ENCODE measurements around the gene EPN2. TPM values are rescaled to one million over a fixed set of nuclear protein-coding genes. Genes with fewer than 3 reads are reported as not detected.

EPN2 gene
- total RNA-seq, 4 donors from 2014 or later = 25.6 to 145 (median 84.1) TPM

DNA sequence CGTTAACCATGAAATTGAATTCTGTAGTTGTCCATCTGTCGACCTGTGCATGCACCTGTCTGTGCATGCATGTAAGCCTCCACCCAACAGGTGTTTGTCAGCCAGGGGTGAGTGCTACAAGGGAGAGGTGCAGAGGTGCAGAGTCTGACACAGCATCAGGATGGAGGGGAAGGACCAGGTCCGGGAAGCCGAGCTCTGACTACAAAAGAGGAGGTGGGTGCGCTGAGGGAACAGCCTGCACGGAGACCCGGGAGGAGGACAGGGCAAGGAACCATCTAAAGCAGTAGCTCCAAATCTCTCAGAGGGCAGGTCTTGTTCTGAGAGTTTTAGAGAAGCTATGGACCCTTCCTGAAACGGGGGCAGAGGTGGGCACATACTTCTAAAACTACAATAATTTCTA, 71.2 kb downstream of the EPN2 start:
- no peak overlapping the region for H3K27ac ChIP-seq
- DNase-seq = no peak
- H3K27me3 ChIP-seq = no peaks in the 10 kb centered on the region
- TF ChIP-seq, protein P1, sequence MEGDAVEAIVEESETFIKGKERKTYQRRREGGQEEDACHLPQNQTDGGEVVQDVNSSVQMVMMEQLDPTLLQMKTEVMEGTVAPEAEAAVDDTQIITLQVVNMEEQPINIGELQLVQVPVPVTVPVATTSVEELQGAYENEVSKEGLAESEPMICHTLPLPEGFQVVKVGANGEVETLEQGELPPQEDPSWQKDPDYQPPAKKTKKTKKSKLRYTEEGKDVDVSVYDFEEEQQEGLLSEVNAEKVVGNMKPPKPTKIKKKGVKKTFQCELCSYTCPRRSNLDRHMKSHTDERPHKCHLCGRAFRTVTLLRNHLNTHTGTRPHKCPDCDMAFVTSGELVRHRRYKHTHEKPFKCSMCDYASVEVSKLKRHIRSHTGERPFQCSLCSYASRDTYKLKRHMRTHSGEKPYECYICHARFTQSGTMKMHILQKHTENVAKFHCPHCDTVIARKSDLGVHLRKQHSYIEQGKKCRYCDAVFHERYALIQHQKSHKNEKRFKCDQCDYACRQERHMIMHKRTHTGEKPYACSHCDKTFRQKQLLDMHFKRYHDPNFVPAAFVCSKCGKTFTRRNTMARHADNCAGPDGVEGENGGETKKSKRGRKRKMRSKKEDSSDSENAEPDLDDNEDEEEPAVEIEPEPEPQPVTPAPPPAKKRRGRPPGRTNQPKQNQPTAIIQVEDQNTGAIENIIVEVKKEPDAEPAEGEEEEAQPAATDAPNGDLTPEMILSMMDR (IDR thresholded peaks at IDR 0.05) = no peak
- TF ChIP-seq POLR2A (IDR thresholded peaks at IDR 0.05) = no peak
- H3K9me3 ChIP-seq = no peaks in the 10 kb centered on the region
- peaks cover 5 to 6% of the 10 kb centered on the region in 2 donors for H3K4me1 ChIP-seq
- intact Hi-C loops (cut with DNase I; ENCODE audit: low total_unique reads) = no loop called here
- H3K36me3 ChIP-seq = no peaks in the 10 kb centered on the region
- H3K4me3 ChIP-seq = no peak overlapping the region

DNA sequence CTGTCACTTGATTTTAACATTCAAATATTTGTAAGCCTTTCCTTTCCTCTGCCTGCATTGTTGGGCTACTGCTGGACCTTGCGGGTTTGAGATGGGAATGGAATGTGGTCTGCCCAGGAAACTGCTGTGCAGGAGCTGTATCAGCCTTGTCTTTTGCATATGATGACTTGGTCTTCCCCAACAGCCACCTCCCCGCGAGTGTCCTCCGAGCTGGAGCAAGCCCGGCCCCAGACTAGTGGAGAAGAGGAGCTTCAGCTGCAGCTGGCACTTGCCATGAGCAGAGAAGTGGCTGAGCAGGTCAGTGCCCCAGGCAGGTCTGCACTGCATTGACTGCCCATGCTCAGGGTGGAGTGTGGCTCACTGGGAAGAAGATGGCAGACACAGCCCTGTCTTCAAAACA, 72.5 kb downstream of the EPN2 start:
- Histone ChIP-seq H3K4me3 (no peak overlapping the region), H3K9me3 (no peaks in the 10 kb centered on the region), H3K36me3 (no peaks in the 10 kb centered on the region), H3K27me3 (no peaks in the 10 kb centered on the region), H3K4me1 (peaks cover under 1% of the 10 kb centered on the region in 2 donors), H3K27ac (no peak overlapping the region)
- TF ChIP-seq POLR2A (IDR thresholded peaks at IDR 0.05) = no peak
- TF ChIP-seq, protein P1 (IDR thresholded peaks at IDR 0.05) = no peak
- no peak for DNase-seq
- intact Hi-C loops (cut with DNase I; ENCODE audit: low total_unique reads) = no loop called here

DNA sequence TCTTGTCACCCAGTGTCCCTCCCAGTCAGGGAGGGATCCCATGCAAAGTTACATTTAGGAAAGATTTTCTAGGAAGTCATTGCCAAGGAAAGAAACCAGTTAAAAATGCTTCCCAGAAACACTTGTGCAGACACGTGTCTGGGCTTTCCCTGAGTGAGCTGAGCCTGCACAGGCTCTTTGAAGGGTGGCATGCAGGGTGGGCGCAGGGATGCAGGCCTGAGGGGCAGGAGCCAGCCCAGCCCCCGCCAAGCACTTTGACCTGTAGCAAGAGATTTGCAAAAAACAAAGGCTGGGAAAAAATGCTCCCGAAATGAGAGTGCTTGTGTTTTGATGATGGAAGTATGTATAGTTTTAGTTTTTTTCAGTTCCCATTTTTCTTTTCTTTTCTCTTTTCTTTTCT, 73.0 kb downstream of the EPN2 start:
- no peak for TF ChIP-seq POLR2A (IDR thresholded peaks at IDR 0.05)
- TF ChIP-seq, protein P1 (IDR thresholded peaks at IDR 0.05) = no peak
- H3K9me3 ChIP-seq = no peaks in the 10 kb centered on the region
- intact Hi-C loops (cut with DNase I; ENCODE audit: low total_unique reads) = no loop called here
- no peaks in the 10 kb centered on the region for H3K36me3 ChIP-seq
- no peak overlapping the region for H3K4me3 ChIP-seq
- H3K27me3 ChIP-seq = no peaks in the 10 kb centered on the region
- DNase-seq = no peak
- H3K27ac ChIP-seq = no peak overlapping the region
- no peaks in the 10 kb centered on the region for H3K4me1 ChIP-seq

DNA sequence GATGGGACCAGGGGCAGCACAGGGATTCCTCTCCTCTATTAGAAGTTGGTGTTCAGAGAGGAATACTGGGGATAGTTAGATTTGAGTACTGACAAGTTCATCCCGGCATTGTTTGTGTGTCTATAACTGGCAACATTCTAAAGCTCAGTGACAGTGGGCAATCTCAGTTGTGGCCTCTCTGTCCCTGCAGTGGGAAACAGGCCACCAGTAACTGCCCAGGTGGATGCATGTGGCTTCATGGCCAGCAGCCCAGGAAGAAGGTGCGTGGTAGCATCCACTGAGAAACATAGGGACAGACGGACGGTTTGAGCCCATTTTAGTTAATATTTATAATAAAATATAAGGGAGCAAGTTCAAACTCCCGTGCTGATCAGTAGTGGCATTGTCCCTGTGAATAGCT, 73.8 kb downstream of the EPN2 start:
- H3K27ac ChIP-seq = peak overlapping the region in 1 of 2 donors; percentile 1

DNA sequence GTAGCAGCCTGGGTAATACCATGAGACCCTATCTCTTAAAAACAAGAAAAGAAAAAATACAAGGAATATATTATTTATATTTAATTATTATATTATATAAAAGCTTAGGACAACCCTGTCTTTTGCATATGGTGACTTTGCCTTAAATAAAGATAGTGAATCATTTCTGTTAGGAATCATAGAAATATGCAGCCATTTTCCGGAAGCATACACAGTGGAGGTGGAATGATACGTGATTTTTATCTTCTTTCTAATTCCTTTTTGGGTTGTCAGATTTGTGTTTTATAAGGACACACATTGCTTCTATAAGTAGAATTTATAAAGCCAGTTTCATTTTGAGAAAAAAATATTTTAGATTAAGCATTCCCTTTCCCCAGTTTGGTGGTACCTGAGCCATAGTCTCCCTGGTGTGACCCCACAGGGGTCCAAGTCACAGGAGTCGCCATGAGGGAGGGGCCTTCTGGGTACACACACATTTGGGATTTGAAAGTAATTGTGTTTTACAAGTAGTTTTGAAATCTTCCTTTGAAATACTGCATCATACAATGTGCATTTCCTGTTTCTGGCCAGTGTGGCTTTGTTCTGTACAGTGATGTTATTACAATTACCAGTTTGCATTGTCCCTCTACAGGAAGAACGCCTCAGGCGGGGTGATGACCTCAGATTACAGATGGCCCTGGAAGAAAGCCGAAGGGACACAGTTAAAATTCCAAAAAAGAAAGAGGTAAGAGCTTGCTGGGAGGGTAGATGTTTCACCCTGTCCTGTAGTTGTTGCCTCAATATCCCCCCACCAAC, 74.5 kb downstream of the EPN2 start:
- Histone ChIP-seq H3K4me3 (no peak overlapping the region), H3K9me3 (no peaks in the 10 kb centered on the region), H3K4me1 (peaks cover 0 to under 1% of the 10 kb centered on the region in 2 donors), H3K27ac (peak overlapping the region in 1 of 2 donors; percentile 1), H3K27me3 (no peaks in the 10 kb centered on the region), H3K36me3 (no peaks in the 10 kb centered on the region)
- DNase-seq = no peak
- intact Hi-C loops (cut with DNase I; ENCODE audit: low total_unique reads) = no loop called here
- TF ChIP-seq POLR2A (IDR thresholded peaks at IDR 0.05) = no peak
- TF ChIP-seq, protein P1 (IDR thresholded peaks at IDR 0.05) = no peak

More for the DNA sequence above, 73.8 kb downstream of the EPN2 start:
- no peaks in the 10 kb centered on the region for H3K36me3 ChIP-seq
- no peaks in the 10 kb centered on the region for H3K4me1 ChIP-seq
- no peaks in the 10 kb centered on the region for H3K27me3 ChIP-seq
- DNase-seq = no peak
- intact Hi-C loops (cut with DNase I; ENCODE audit: low total_unique reads) = no loop called here
- no peak for TF ChIP-seq POLR2A (IDR thresholded peaks at IDR 0.05)
- TF ChIP-seq, protein P1 (IDR thresholded peaks at IDR 0.05) = no peak
- no peak overlapping the region for H3K4me3 ChIP-seq
- H3K9me3 ChIP-seq = no peaks in the 10 kb centered on the region

Measured in uterus (tissue), 4 donors.